Smooth muscle cell of the umbilical artery (primary cell): ENCODE measurements around the gene USP37. TPM values are rescaled to one million over a fixed set of nuclear protein-coding genes. Genes with fewer than 3 reads are reported as not detected.

ENCODE experiments used
- total RNA-seq: library from RNA; depleted of rRNA; stranded (reverse); fragments of >200 nt; gene quantifications from 2 replicates; pipeline ENCODE4 v1.2.3, GENCODE V29; 2014

USP37 gene, protein sequence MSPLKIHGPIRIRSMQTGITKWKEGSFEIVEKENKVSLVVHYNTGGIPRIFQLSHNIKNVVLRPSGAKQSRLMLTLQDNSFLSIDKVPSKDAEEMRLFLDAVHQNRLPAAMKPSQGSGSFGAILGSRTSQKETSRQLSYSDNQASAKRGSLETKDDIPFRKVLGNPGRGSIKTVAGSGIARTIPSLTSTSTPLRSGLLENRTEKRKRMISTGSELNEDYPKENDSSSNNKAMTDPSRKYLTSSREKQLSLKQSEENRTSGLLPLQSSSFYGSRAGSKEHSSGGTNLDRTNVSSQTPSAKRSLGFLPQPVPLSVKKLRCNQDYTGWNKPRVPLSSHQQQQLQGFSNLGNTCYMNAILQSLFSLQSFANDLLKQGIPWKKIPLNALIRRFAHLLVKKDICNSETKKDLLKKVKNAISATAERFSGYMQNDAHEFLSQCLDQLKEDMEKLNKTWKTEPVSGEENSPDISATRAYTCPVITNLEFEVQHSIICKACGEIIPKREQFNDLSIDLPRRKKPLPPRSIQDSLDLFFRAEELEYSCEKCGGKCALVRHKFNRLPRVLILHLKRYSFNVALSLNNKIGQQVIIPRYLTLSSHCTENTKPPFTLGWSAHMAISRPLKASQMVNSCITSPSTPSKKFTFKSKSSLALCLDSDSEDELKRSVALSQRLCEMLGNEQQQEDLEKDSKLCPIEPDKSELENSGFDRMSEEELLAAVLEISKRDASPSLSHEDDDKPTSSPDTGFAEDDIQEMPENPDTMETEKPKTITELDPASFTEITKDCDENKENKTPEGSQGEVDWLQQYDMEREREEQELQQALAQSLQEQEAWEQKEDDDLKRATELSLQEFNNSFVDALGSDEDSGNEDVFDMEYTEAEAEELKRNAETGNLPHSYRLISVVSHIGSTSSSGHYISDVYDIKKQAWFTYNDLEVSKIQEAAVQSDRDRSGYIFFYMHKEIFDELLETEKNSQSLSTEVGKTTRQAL
- 10.1 and 10.6 TPM in 2 replicates for total RNA-seq

GRCh38 chr2:218568190-218569037 lies at the start of gene USP37, which contains the start of gene CNOT9:
USP37 (minus strand) TSS chr2:218568351; CDS start chr2:218558653, 9,698 bp downstream.
CNOT9 (plus strand) TSS chr2:218568839; CDS start chr2:218568955, 116 bp downstream.

GRCh38 chr2:218607436-218608115 lies 39.4 kb upstream of the USP37 start, which contains the start of gene PLCD4:
PLCD4 (plus strand) TSS chr2:218607899; CDS start chr2:218615740, 7,841 bp downstream.

DNA sequence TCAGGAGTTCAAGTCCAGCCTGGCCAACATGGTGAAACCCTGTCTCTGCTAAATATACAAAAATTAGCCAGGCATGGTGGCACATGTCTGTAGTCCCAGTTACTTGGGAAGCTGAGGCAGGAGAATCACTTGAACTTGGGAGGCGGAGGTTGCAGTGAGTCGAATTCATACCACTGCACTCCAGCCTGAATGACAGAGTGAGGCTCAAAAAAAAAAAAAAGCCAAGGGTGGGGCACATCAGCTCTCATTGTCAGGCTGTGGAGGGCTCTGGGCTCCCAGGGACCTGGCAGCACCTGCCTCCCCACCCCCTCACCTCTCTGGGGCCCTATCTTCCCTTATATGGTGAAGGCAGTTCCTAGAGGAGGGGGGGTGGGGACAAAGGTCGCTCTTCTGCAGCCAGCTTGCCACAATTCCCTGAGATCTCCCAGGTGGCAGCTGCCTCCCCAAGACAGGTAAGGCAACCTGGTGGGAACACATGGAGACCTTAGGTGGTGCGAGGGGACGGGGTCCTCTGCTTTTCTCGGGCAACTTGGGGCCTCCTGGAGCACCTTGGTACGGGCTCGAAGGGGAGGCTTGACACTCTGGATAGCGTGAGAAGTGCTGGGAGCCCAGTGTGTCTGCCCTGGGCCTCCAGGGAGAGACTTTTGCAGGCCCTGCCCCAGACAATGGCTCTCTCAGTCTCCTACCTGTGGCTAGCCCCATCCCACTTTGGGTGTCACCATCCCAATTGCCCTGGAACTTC lies 149.3 kb downstream of the USP37 start, which contains the start of gene VIL1:
VIL1 (plus strand) TSS at position 407 of the 742 bp plus-strand sequence. CDS start 4,656 bp downstream, outside the sequence.

Other genes starting within 250 kb of the USP37 start
- 0.59 TPM in 1 of 2 replicates, not detected in the other for gene CATIP, start 211.5 kb downstream of the USP37 start, total RNA-seq
- gene SLC11A1, start 186.1 kb downstream of the USP37 start, total RNA-seq, result 0.05 and 0.30 TPM in 2 replicates
- gene CTDSP1, start 168.5 kb downstream of the USP37 start, total RNA-seq, result 35.0 and 39.5 TPM in 2 replicates
- gene VIL1, start 149.2 kb downstream of the USP37 start, total RNA-seq, result under 0.01 TPM in 1 of 2 replicates, not detected in the other
- gene CNOT9, start 488 bp upstream of the USP37 start, total RNA-seq, result 33.0 and 43.0 TPM in 2 replicates
- gene PLCD4, start 39.5 kb upstream of the USP37 start, total RNA-seq, result 0.59 and 0.78 TPM in 2 replicates
- 6.2 and 12.5 TPM in 2 replicates for gene ZNF142, start 91.3 kb upstream of the USP37 start, total RNA-seq
- 26.1 and 35.8 TPM in 2 replicates for gene BCS1L, start 91.3 kb upstream of the USP37 start, total RNA-seq
- gene RNF25, start 103.7 kb upstream of the USP37 start, total RNA-seq, result 20.0 and 23.2 TPM in 2 replicates
- gene STK36, start 103.7 kb upstream of the USP37 start, total RNA-seq, result 37.0 and 40.1 TPM in 2 replicates
- 5.0 and 12.7 TPM in 2 replicates for gene TTLL4, start 142.5 kb upstream of the USP37 start, total RNA-seq
- gene CYP27A1, start 213.8 kb upstream of the USP37 start, total RNA-seq, result 1.4 and 8.0 TPM in 2 replicates